PC-9 (cell line): Measurements from ENCODE around the gene GRB7. TPM values are rescaled to one million over a fixed set of nuclear protein-coding genes. Genes with fewer than 3 reads are reported as not detected.

ENCODE experiments used
- BruUV-seq: library from RNA; stranded (reverse); fragments of 400-500 nt; replicated peaks from 2 replicates; lab custom pipeline; 2021; lab: Mats Ljungman, UMichigan
- CTCF ChIA-PET: fragments of 300-600 bp; sonication (Branson Sonifier 250); formaldehyde crosslinking; loops from one replicate; lab custom pipeline; 2022; ENCODE audit warnings: antibody characterized with exemption; lab: Charles Lee
- POLR2A ChIA-PET: fragments of 300-600 bp; sonication (Branson Sonifier 250); formaldehyde crosslinking; loops from one replicate; lab custom pipeline; 2022; ENCODE audit warnings: antibody characterized with exemption; ENCODE audit not compliant: unreplicated experiment; lab: Charles Lee
- DNase-seq, 2 experiments: peaks; one replicate each; pipeline versions ENCODE4 v3.0.0 to v3.0.0-alpha.2; 2015 to 2022; ENCODE audit warnings: mixed read lengths in 1 of 2
- H2AFZ ChIP-seq: fragments of 200-600 bp; sonication (generic); 2 replicates; pipeline ENCODE4 v1.8.1; 2017; ENCODE audit warnings: antibody characterized with exemption
- H3F3A ChIP-seq: fragments of 200-600 bp; sonication (generic); 2 replicates; pipeline ENCODE4 v1.8.1; 2017; ENCODE audit warnings: antibody characterized with exemption, mild to moderate bottlenecking, low read depth; ENCODE audit not compliant: insufficient read depth
- H3K27ac ChIP-seq: fragments of 200-600 bp; sonication (generic); 2 replicates; pipeline ENCODE4 v1.6.1; 2016; ENCODE audit warnings: mixed run types
- H3K27me3 ChIP-seq: fragments of 200-600 bp; sonication (generic); 2 replicates; pipeline ENCODE4 v1.6.1; 2016; ENCODE audit warnings: low read depth, mixed run types; ENCODE audit not compliant: insufficient read depth
- H3K36me3 ChIP-seq: fragments of 200-600 bp; sonication (generic); 2 replicates; pipeline ENCODE4 v1.6.1; 2016; ENCODE audit warnings: low read depth, mixed run types
- H3K4me1 ChIP-seq: fragments of 200-600 bp; sonication (generic); replicated peaks from 2 replicates; pipeline ENCODE4 v1.6.1; 2016; ENCODE audit warnings: mixed run types; ENCODE audit not compliant: insufficient read depth
- H3K4me2 ChIP-seq: fragments of 200-600 bp; sonication (generic); 2 replicates; pipeline ENCODE4 v1.6.1; 2017; ENCODE audit warnings: mixed run types
- H3K4me3 ChIP-seq: fragments of 200-600 bp; sonication (generic); 2 replicates; pipeline ENCODE4 v1.6.1; 2016; ENCODE audit warnings: mixed run types
- H3K79me2 ChIP-seq: fragments of 200-600 bp; sonication (generic); 2 replicates; pipeline ENCODE4 v1.6.1; 2017; ENCODE audit warnings: low read depth, mixed run types
- H3K9me2 ChIP-seq: fragments of 200-600 bp; sonication (generic); 2 replicates; pipeline ENCODE4 v1.8.1; 2017; ENCODE audit warnings: mild to moderate bottlenecking; ENCODE audit not compliant: insufficient read depth
- H3K9me3 ChIP-seq: fragments of 200-600 bp; sonication (generic); 2 replicates; pipeline ENCODE4 v1.8.1; 2016; ENCODE audit warnings: low read depth; ENCODE audit not compliant: insufficient read depth
- H4K20me1 ChIP-seq: fragments of 200-600 bp; sonication (generic); 2 replicates; pipeline ENCODE4 v1.8.1; 2017; ENCODE audit not compliant: insufficient read depth
- CTCF ChIP-seq: fragments of 200-600 bp; sonication (generic); conservative IDR thresholded peaks from 2 replicates; pipeline ENCODE4 v1.6.1; 2017; ENCODE audit warnings: mixed run types, antibody characterized with exemption, mild to moderate bottlenecking, moderate library complexity
- EZH2 ChIP-seq: fragments of 200-600 bp; sonication (generic); IDR thresholded peaks from 2 replicates; pipeline ENCODE4 v1.8.0; 2017; ENCODE audit warnings: antibody characterized with exemption, low read depth
- intact Hi-C: fragments of 100-400 bp; cut with micrococcal nuclease; formaldehyde crosslinking; loops from one replicate; pipeline ENCODE4 v1.10.0; 2022; ENCODE audit not compliant: unreplicated experiment
- total RNA-seq: library from RNA; stranded (reverse); gene quantifications from 2 replicates; pipeline ENCODE4 v1.2.3, GENCODE V29; 2021

Gene GRB7
- total RNA-seq, 1 experiment from 2014 or later, result 49.1 TPM

GRCh38 chr17:39787743-39788484, 50.2 kb downstream of the GRB7 start:
- ChIA-PET CTCF (no interaction called here), POLR2A (no interaction called here)
- Histone ChIP-seq H3K4me1 (peaks cover 8% of the 10 kb centered on the region), H2AFZ (no peak overlapping the region), H3K9me3 (no peaks in the 10 kb centered on the region), H3K36me3 (no peaks in the 10 kb centered on the region), H3F3A (peaks cover 6% of the 10 kb centered on the region; the same call in 1 of the 2 replicates), H3K27ac (no peak overlapping the region), H3K9me2 (no peaks in the 10 kb centered on the region), H3K79me2 (no peaks in the 10 kb centered on the region), H4K20me1 (no peaks in the 10 kb centered on the region), H3K27me3 (no peaks in the 10 kb centered on the region), H3K4me2 (no peak overlapping the region), H3K4me3 (no peak overlapping the region)
- no peak for DNase-seq
- intact Hi-C loops, result no loop called here
- TF ChIP-seq EZH2 (no peak), CTCF (no peak)
- BruUV-seq, result no TSS peak

GRCh38 chr17:39791111-39791992, 53.6 kb downstream of the GRB7 start:
- no peak for DNase-seq
- Histone ChIP-seq H2AFZ (no peak overlapping the region), H4K20me1 (no peaks in the 10 kb centered on the region), H3K4me3 (no peak overlapping the region), H3K27me3 (no peaks in the 10 kb centered on the region), H3K79me2 (no peaks in the 10 kb centered on the region), H3K9me2 (no peaks in the 10 kb centered on the region), H3K4me1 (0 out of 2 replicates have a peak, but pooled peaks cover 5% of the 10 kb centered on the region), H3K4me2 (no peak overlapping the region), H3K36me3 (no peaks in the 10 kb centered on the region), H3F3A (peaks cover 5% of the 10 kb centered on the region; the same call in 1 of the 2 replicates), H3K27ac (no peak overlapping the region), H3K9me3 (no peaks in the 10 kb centered on the region)
- POLR2A ChIA-PET, result interaction anchor here (0.6 kb wide), 1 partner anchor 1119 kb away, joined by 6 read pairs; no protein-coding TSS in a partner anchor
- intact Hi-C loops, result no loop called here
- BruUV-seq, result no TSS peak
- TF ChIP-seq EZH2 (no peak), CTCF (no peak)
- CTCF ChIA-PET, result no interaction called here

- no peak overlapping the region for H3K4me2 ChIP-seq
- TF ChIP-seq EZH2, result no peak
- no peak for TF ChIP-seq CTCF
- intact Hi-C loops, result no loop called here
- 0 out of 2 replicates have a peak, but pooled peaks cover 5% of the 10 kb centered on the region for H3K4me1 ChIP-seq
- no peaks in the 10 kb centered on the region for H3F3A ChIP-seq
- no peaks in the 10 kb centered on the region for H3K27me3 ChIP-seq
- H3K36me3 ChIP-seq, result no peaks in the 10 kb centered on the region
- H3K27ac ChIP-seq, result no peak overlapping the region
- H3K4me3 ChIP-seq, result no peak overlapping the region
- no peak overlapping the region for H2AFZ ChIP-seq
- no peaks in the 10 kb centered on the region for H4K20me1 ChIP-seq
- no peak for DNase-seq
- H3K9me2 ChIP-seq, result no peaks in the 10 kb centered on the region
- ChIA-PET POLR2A (interaction anchor here (0.7 kb wide), 1 partner anchor 92 kb away, joined by 5 read pairs; no protein-coding TSS in a partner anchor), CTCF (no interaction called here)
- no peaks in the 10 kb centered on the region for H3K79me2 ChIP-seq
- H3K9me3 ChIP-seq, result no peaks in the 10 kb centered on the region
- BruUV-seq, result no TSS peak
These were observed 54.9 kb downstream of the GRB7 start for GRCh38 chr17:39792526-39793221.
